Measurements from ENCODE around the gene GJD4. TPM values are rescaled to one million over a fixed set of nuclear protein-coding genes. Genes with fewer than 3 reads are reported as not detected.

GJD4 gene
- polyA plus RNA-seq, 1 donor from 2014 or later: not detected

DNA sequence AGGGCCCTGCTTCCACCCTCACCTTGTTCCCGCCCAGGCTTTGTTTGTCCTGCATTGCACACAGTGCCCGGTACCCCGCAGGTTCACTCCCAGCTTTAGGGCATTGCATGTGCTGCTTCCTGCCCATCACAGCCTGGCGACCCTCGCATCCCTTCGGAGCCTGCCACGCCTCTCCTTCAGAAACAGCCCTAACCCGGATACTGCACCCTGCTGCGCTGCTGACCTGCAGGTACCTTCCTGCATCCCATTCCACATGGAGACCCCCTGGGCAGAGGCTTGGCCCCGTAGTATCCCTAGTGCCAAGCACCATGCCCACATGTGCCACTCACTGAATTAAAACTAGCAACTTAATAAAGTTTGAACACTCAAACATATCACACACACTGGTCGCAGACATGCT lies 19.8 kb upstream of the GJD4 start:
- H3K27me3 ChIP-seq (ENCODE audit: insufficient read depth, low read depth, low read length): no peaks in the 10 kb centered on the region
- no peak overlapping the region for H3K27ac ChIP-seq (ENCODE audit: low read length)
- no peaks in the 10 kb centered on the region for H3F3A ChIP-seq (ENCODE audit: insufficient read depth, low read length, poor library complexity, severe bottlenecking)
- peaks cover under 1% of the 10 kb centered on the region for H3K9me3 ChIP-seq (ENCODE audit: low read length)
- H4K20me1 ChIP-seq (ENCODE audit: insufficient read depth): no peaks in the 10 kb centered on the region
- H2AFZ ChIP-seq (ENCODE audit: low read depth, low read length): no peak overlapping the region
- no peaks in the 10 kb centered on the region for H3K36me3 ChIP-seq (ENCODE audit: insufficient read depth, low read length)
- H3K4me2 ChIP-seq (ENCODE audit: low read length): no peak overlapping the region
- no peaks in the 10 kb centered on the region for H3K79me2 ChIP-seq (replicated peaks; ENCODE audit: insufficient read depth, low read length)
- H3K9ac ChIP-seq (ENCODE audit: low read length): no peak overlapping the region
- no peaks in the 10 kb centered on the region for H3K9me2 ChIP-seq (ENCODE audit: insufficient read depth, low read length)
- no peak overlapping the region for H3K4me3 ChIP-seq (ENCODE audit: low read length)
- TF ChIP-seq EP300 (conservative IDR thresholded peaks at IDR 0.05; ENCODE audit: poor library complexity, severe bottlenecking) (no peak), MXI1 (conservative IDR thresholded peaks at IDR 0.05; ENCODE audit: poor library complexity, severe bottlenecking) (no peak), EZH2 (IDR thresholded peaks at IDR 0.05; ENCODE audit: borderline replicate concordance, insufficient read depth, low read length, poor library complexity, severe bottlenecking) (no peak), POLR2AphosphoS5 (IDR thresholded peaks at IDR 0.05) (no peak), TAF1 (IDR thresholded peaks at IDR 0.05; ENCODE audit: low read depth) (no peak)
- TF ChIP-seq, protein P1, sequence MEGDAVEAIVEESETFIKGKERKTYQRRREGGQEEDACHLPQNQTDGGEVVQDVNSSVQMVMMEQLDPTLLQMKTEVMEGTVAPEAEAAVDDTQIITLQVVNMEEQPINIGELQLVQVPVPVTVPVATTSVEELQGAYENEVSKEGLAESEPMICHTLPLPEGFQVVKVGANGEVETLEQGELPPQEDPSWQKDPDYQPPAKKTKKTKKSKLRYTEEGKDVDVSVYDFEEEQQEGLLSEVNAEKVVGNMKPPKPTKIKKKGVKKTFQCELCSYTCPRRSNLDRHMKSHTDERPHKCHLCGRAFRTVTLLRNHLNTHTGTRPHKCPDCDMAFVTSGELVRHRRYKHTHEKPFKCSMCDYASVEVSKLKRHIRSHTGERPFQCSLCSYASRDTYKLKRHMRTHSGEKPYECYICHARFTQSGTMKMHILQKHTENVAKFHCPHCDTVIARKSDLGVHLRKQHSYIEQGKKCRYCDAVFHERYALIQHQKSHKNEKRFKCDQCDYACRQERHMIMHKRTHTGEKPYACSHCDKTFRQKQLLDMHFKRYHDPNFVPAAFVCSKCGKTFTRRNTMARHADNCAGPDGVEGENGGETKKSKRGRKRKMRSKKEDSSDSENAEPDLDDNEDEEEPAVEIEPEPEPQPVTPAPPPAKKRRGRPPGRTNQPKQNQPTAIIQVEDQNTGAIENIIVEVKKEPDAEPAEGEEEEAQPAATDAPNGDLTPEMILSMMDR (IDR thresholded peaks at IDR 0.05; ENCODE audit: poor library complexity, severe bottlenecking): no peak

DNA sequence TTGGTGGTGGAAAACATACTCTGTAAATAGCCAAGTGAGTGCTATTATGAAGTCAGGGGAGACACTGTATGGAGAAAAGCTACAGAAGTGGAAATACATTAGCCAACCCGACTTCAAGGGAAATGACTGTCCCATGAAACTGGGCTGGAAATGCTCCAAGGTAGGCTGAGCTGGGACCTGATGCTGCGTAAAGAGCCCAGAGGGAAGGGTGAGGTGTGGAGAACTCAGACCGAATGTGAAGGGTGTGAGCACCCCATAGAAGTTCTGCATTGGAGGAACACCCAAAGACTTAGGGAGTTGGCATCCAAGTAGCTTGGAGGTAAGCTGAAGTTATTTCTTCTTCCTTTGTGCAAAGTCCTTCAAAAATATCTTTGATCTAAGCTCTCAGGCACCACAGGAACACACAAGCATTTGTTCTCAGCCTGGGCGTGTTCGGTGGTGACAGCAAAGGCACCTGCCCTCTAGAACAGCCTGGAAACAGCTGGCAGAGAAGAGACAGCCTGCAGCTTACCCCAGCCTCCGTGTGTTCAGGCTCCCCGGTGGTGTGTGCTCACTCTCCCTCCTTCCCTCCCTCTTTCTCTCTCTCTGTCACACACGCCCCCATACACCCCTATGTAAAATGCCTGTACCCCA lies 19.1 kb upstream of the GJD4 start:
- H3K9me3 ChIP-seq (ENCODE audit: low read length): peaks cover 3% of the 10 kb centered on the region
- no peak overlapping the region for H3K27ac ChIP-seq (ENCODE audit: low read length)
- no peak overlapping the region for H2AFZ ChIP-seq (ENCODE audit: low read depth, low read length)
- no peaks in the 10 kb centered on the region for H3K9me2 ChIP-seq (ENCODE audit: insufficient read depth, low read length)
- H4K20me1 ChIP-seq (ENCODE audit: insufficient read depth): no peaks in the 10 kb centered on the region
- no peaks in the 10 kb centered on the region for H3K79me2 ChIP-seq (replicated peaks; ENCODE audit: insufficient read depth, low read length)
- no peak overlapping the region for H3K4me2 ChIP-seq (ENCODE audit: low read length)
- no peak overlapping the region for H3K4me3 ChIP-seq (ENCODE audit: low read length)
- TF ChIP-seq, protein P1 (IDR thresholded peaks at IDR 0.05; ENCODE audit: poor library complexity, severe bottlenecking): no peak
- TF ChIP-seq, protein P2, sequence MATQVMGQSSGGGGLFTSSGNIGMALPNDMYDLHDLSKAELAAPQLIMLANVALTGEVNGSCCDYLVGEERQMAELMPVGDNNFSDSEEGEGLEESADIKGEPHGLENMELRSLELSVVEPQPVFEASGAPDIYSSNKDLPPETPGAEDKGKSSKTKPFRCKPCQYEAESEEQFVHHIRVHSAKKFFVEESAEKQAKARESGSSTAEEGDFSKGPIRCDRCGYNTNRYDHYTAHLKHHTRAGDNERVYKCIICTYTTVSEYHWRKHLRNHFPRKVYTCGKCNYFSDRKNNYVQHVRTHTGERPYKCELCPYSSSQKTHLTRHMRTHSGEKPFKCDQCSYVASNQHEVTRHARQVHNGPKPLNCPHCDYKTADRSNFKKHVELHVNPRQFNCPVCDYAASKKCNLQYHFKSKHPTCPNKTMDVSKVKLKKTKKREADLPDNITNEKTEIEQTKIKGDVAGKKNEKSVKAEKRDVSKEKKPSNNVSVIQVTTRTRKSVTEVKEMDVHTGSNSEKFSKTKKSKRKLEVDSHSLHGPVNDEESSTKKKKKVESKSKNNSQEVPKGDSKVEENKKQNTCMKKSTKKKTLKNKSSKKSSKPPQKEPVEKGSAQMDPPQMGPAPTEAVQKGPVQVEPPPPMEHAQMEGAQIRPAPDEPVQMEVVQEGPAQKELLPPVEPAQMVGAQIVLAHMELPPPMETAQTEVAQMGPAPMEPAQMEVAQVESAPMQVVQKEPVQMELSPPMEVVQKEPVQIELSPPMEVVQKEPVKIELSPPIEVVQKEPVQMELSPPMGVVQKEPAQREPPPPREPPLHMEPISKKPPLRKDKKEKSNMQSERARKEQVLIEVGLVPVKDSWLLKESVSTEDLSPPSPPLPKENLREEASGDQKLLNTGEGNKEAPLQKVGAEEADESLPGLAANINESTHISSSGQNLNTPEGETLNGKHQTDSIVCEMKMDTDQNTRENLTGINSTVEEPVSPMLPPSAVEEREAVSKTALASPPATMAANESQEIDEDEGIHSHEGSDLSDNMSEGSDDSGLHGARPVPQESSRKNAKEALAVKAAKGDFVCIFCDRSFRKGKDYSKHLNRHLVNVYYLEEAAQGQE (IDR thresholded peaks at IDR 0.05; ENCODE audit: borderline replicate concordance): no peak
- no peak for TF ChIP-seq EZH2 (IDR thresholded peaks at IDR 0.05; ENCODE audit: borderline replicate concordance, insufficient read depth, low read length, poor library complexity, severe bottlenecking)
- TF ChIP-seq RAD21 (conservative IDR thresholded peaks at IDR 0.05): no peak
- no peak for TF ChIP-seq MXI1 (conservative IDR thresholded peaks at IDR 0.05; ENCODE audit: poor library complexity, severe bottlenecking)
- no peak for TF ChIP-seq POLR2AphosphoS5 (IDR thresholded peaks at IDR 0.05)
- no peak for TF ChIP-seq EP300 (conservative IDR thresholded peaks at IDR 0.05; ENCODE audit: poor library complexity, severe bottlenecking)
- TF ChIP-seq SMC3 (conservative IDR thresholded peaks at IDR 0.05; ENCODE audit: poor library complexity): no peak
- TF ChIP-seq TAF1 (IDR thresholded peaks at IDR 0.05; ENCODE audit: low read depth): no peak
- no peaks in the 10 kb centered on the region for H3F3A ChIP-seq (ENCODE audit: insufficient read depth, low read length, poor library complexity, severe bottlenecking)
- H3K9ac ChIP-seq (ENCODE audit: low read length): no peak overlapping the region
- no peaks in the 10 kb centered on the region for H3K36me3 ChIP-seq (ENCODE audit: insufficient read depth, low read length)
- H3K27me3 ChIP-seq (ENCODE audit: insufficient read depth, low read depth, low read length): no peaks in the 10 kb centered on the region

Data from neural cell (in vitro differentiated cells).